Measurements from ENCODE around the gene ANKRD16.
"Not testable (repeated sequence)": the region's sequence is repeated elsewhere in the genome, so short reads cannot be mapped to it uniquely, and the experiment has no call there.

The ANKRD16 gene

GRCh38 chr10:5871596-5871995 is 18.1 kb downstream of the ANKRD16 start:
- no peak for DNase-seq

- DNase-seq, result no peak
These were observed 20.5 kb downstream of the ANKRD16 start for GRCh38 chr10:5869156-5869555.

GRCh38 chr10:5868383-5868782 is 21.3 kb downstream of the ANKRD16 start:
- DNase-seq, result not testable (repeated sequence)

- DNase-seq, result not testable (repeated sequence)
These were observed 22.5 kb downstream of the ANKRD16 start for GRCh38 chr10:5867091-5867615.

GRCh38 chr10:5866451-5867081 is 23.1 kb downstream of the ANKRD16 start:
- not testable (repeated sequence) for DNase-seq

GRCh38 chr10:5862981-5863685 is 26.6 kb downstream of the ANKRD16 start:
- DNase-seq, result not testable (repeated sequence)

- no peak for DNase-seq
These were observed 27.2 kb downstream of the ANKRD16 start for GRCh38 chr10:5862360-5862961.

GRCh38 chr10:5860066-5860465 is 29.6 kb downstream of the ANKRD16 start:
- DNase-seq, result no peak

GRCh38 chr10:5858811-5859210 is 30.9 kb downstream of the ANKRD16 start:
- no peak for DNase-seq

- DNase-seq, result no peak
These were observed 33.0 kb downstream of the ANKRD16 start for GRCh38 chr10:5856701-5857004.

GRCh38 chr10:5855979-5856700 is 33.6 kb downstream of the ANKRD16 start:
- DNase-seq, result no peak

GRCh38 chr10:5854131-5854475 is 35.6 kb downstream of the ANKRD16 start:
- DNase-seq, result no peak

- not testable (repeated sequence) for DNase-seq
These were observed 43.0 kb downstream of the ANKRD16 start for GRCh38 chr10:5846667-5847066.

- no peak for DNase-seq
These were observed 45.2 kb downstream of the ANKRD16 start for GRCh38 chr10:5844345-5845055.

- DNase-seq, result no peak
These were observed 45.9 kb downstream of the ANKRD16 start for GRCh38 chr10:5843686-5844344.

- no peak for DNase-seq
These were observed 47.7 kb downstream of the ANKRD16 start for GRCh38 chr10:5841965-5842364.

- no peak for DNase-seq
These were observed 49.1 kb downstream of the ANKRD16 start for GRCh38 chr10:5840314-5841307.

GRCh38 chr10:5836181-5836580 is 53.5 kb downstream of the ANKRD16 start:
- not testable (repeated sequence) for DNase-seq

- no peak for DNase-seq
These were observed 54.1 kb downstream of the ANKRD16 start for GRCh38 chr10:5835446-5836095.

GRCh38 chr10:5833814-5834213 is 55.9 kb downstream of the ANKRD16 start:
- DNase-seq, result no peak
